Tongue (tissue), 2 donors: ENCODE measurements around the gene DGKH. TPM values are rescaled to one million over a fixed set of nuclear protein-coding genes. Genes with fewer than 3 reads are reported as not detected.
A peak's percentile ranks its signal among the peaks of the same experiment; 100 is the strongest.
"Not testable (repeated sequence)": the region's sequence is repeated elsewhere in the genome, so short reads cannot be mapped to it uniquely, and the experiment has no call there.

Experiments used
- DNase-seq: peaks from one replicate; pipeline ENCODE4 v3.0.0-alpha.2; 2015
- total RNA-seq: library from RNA; depleted of rRNA; stranded (reverse); fragments of >200 nt; gene quantifications from one replicate; pipeline ENCODE4 v1.2.3, GENCODE V29; 2014

DGKH gene
- total RNA-seq, 1 donor from 2014 or later = 18.4 TPM

DNA sequence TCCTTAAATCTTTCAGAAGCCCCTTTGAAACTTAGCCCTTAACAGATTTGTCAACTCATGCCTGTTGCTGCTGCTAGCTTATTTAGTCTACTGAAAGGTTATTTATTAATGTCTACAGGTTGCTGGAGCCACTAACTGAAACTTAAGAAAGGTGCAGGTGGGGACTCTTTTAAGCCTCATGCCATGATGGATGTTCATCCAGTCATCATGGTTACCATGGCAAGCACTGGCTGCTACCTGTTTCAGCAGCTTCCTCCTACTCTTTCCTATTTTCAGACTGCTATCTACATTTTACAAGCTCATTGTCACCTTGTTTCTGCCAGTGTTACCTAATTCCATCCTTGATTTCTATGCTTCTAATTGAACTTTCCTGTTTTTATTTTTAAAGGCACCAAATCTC lies 27.1 kb downstream of the DGKH start:
- DNase-seq = no peak

- DNase-seq = no peak
Measured at GRCh38 chr13:42076309-42076713, 27.9 kb downstream of the DGKH start.

- DNase-seq = no peak
Measured at GRCh38 chr13:42078128-42078808, 29.8 kb downstream of the DGKH start.

- DNase-seq = no peak
Measured at GRCh38 chr13:42083138-42083770, 34.8 kb downstream of the DGKH start.

DNA sequence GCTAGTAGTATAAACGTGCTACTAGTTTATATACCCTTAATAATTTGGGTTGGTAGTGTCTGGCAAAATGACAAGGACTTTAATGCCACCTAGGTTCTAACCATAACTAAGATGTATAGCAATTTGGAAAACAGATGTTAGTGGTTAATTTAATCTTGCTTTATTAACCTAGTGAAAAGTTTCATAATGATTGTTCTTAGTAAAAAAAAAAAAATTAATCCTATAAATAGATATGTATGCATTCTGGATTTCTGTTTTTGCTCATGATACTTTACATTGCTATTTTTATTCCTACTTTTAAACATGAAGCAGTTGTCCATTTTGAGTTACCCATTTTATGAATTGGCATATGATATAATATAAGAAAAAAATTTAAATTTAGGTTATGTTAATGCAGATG lies 36.3 kb downstream of the DGKH start:
- no peak for DNase-seq

DNA sequence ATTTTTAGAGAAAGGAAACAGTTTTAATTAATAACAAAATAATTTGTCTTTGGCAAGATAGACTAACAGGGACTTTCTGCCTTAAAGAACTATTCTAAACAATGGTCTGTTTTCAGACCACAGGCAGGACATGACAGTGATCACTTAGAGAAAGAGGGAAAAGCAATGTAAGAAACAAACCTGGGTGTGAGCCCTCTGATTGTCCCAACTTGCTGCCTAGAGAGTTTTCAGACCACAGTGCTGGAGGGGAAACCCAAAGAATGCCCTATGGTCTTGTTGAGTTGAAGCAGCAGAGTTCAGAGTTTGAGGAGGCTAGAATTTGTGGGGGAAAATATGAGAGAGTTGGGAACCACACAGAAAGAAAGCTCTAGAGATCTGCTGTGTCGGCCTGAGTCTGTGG lies 38.1 kb downstream of the DGKH start:
- no peak for DNase-seq

GRCh38 chr13:42094516-42095040 lies 46.1 kb downstream of the DGKH start:
- DNase-seq = no peak

DNA sequence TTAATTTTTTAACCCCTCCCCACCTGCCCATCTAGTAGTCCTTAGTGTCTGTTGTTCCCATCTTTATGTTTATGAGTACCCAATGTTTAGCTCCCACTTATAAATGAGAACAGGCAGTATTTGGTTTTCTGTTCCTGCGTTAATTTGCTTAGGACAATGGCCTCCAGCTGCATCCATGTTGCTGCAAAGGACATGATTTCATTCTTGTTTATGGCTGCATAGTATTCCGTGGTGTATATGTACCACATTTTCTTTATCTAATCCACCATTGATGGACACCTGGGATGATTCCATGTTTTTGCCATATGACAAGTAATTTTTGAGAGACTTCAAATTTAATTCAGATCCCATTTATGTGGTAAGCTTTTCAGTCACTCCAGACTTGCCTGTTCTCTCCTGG lies 47.8 kb downstream of the DGKH start:
- not testable (repeated sequence) for DNase-seq

- no peak for DNase-seq
Measured at GRCh38 chr13:42099962-42100675, 51.7 kb downstream of the DGKH start.

DNA sequence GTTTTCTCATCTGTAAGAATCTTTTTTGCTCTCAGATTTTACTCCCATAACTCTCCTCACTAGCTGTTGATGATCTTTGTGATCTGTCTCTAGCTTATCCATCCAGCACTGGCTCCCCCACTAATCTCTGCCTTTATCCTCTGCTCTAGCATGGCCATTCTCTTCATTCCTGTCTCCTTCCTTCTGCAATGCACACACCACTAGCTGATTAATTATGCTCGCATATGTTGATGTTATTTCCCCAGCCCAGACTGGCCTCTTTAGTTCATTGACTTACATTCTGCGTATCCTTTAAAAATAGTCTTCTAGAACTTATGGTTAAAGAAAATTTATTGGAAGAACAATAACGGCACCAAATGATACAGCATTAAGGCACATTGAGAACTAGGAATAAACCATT lies 52.5 kb downstream of the DGKH start:
- DNase-seq = no peak

- peak; percentile 64 for DNase-seq
Measured at GRCh38 chr13:42101821-42102585, 53.6 kb downstream of the DGKH start.

- DNase-seq = no peak
Measured at GRCh38 chr13:42102961-42103865, 54.8 kb downstream of the DGKH start.

DNA sequence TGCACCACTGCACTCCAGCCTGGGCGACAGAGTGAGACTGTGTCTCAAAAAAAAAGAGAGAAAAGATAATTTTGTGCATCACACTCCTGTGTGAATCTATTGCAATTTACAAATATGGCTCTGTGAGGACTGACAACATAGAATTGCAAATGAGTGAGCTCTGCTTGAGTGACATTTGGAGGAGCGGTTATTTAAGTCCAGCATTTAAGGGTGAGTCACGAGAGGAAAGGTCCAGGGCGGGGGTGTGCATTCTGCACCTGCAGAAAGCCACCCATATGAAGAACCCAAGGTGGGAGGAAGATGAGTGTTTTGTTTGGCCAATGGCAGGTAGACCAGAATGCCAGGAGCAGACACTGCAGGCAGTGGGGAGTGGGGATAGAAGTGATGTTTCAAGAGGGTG lies 58.5 kb downstream of the DGKH start:
- DNase-seq = no peak

- DNase-seq = no peak
Measured at GRCh38 chr13:42107421-42107820, 59.0 kb downstream of the DGKH start.

DNA sequence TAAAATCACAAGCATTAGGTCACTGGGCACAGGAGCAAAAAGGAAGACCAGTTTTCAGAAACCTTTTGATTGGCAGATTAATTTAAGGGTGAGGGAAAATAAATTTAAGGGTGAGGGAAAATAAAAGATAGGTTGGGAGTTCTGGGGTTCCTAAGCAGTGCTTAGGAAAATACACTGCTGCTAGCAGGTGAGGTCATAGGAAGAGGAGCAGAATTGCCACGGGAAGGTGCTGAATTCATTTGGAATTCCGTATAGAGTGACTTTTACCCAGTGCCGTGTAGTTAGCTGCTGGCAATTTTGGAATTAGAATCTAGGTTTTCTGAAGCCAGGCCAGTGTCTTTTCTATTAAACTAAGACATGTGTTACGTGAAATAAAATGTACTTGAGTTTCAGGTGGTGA lies 59.8 kb downstream of the DGKH start:
- no peak for DNase-seq

- DNase-seq = no peak
Measured at GRCh38 chr13:42109957-42110356, 61.5 kb downstream of the DGKH start.

GRCh38 chr13:42110410-42111155 lies 62.1 kb downstream of the DGKH start:
- peak; percentile 92 for DNase-seq

DNA sequence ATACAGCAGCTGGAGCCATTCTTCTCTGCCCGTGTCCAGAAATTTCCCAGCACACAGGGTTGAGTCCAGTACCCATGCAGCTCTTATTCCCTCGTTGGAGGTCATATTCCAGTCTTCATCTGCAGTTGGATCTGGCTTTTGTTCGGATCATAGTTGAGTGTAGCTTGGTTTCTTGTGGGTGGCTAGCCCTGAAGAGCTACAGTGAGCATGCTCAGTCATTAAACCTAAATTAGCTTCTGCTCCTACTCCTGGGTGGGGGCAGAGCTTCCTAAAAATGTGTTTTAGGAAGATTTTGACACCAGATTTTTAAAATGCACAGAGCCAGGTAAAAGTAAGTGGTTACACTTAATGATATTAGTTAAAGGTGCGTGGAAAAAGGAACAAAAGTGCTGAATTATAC lies 64.4 kb downstream of the DGKH start:
- no peak for DNase-seq

- peak; percentile 45 for DNase-seq
Measured at GRCh38 chr13:42113478-42113877, 65.0 kb downstream of the DGKH start.

DNA sequence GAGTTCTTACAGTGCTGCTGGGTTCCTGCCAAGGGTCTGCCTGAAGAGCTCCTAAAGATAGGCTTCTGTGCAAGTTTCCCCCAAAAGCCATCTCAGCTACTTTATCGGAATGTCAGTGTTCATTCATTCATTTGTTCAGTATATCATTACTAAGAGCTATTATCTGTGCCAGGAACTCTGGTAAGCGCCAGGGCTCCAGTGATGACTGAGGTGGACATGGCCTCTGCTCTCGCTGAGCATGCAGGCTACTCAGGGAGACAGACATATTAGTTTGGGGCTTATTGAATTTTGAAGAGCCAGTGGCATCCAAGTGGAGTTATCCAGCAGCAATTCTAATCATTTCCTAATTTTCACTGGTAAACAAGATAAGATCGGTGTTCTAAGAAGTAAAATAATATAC lies 65.8 kb downstream of the DGKH start:
- DNase-seq = no peak

DNA sequence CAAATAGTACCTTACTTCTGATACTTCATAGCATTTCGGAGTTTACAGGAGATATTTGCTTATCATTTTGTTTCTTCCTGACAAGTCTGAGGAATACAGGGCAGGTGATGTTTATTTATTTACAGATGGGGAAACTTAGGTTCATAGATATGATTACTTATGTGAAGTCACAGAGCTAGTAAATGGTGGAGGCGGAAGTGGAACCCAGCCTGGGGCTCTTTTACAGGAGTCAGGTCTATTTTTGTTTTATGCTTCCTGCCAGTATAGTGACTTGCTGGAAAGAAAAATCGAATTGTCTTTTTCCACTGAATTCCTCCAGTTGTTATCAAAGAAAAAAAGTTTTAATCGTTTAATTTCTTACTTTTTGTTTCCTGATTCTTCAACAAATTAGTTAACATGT lies 66.5 kb downstream of the DGKH start:
- no peak for DNase-seq
